HFFc6 (cell line): ENCODE measurements around the gene CACHD1. TPM values are rescaled to one million over a fixed set of nuclear protein-coding genes. Genes with fewer than 3 reads are reported as not detected.

Experiments
- DNase-seq: peaks from one replicate; pipeline ENCODE4 v3.0.0-alpha.2; 2018
- H3K27ac Mint-ChIP-seq: 2 replicates; pipeline ENCODE4 v1.8.0; 2020; ENCODE audit warnings: mild to moderate bottlenecking, mixed read lengths
- H3K27me3 Mint-ChIP-seq: 2 replicates; pipeline ENCODE4 v1.8.0; 2021; ENCODE audit warnings: mild to moderate bottlenecking, moderate library complexity, mixed read lengths; ENCODE audit not compliant: insufficient read depth
- H3K36me3 Mint-ChIP-seq: 2 replicates; pipeline ENCODE4 v1.8.0; 2021; ENCODE audit warnings: low read depth, mixed read lengths
- H3K4me1 Mint-ChIP-seq: 2 replicates; pipeline ENCODE4 v1.8.0; 2020; ENCODE audit warnings: low read depth, mixed read lengths
- H3K4me3 Mint-ChIP-seq: 2 replicates; pipeline ENCODE4 v1.8.0; 2020; ENCODE audit warnings: mild to moderate bottlenecking, moderate library complexity, mixed read lengths
- H3K9me3 Mint-ChIP-seq: 2 replicates; pipeline ENCODE4 v1.8.0; 2020; ENCODE audit warnings: mild to moderate bottlenecking, mixed read lengths
- total RNA-seq, 6 experiments: library from RNA; stranded (reverse); fragmentation: NEBNext Ultra II Directional; extraction: Animal tissue kit (Norgen Biotek cat#: 25700); gene quantifications; 2 replicates in 1 of 6; 3 replicates in 5 of 6; pipeline ENCODE4 v1.2.3, GENCODE V29; 2021
- TF ChIP-seq, protein P1 (sequence below): fragments of 200-600 bp; sonication (generic); IDR thresholded peaks from 2 replicates; pipeline ENCODE4 v1.5.0; 2021; ENCODE audit warnings: antibody characterized with exemption, mild to moderate bottlenecking

CACHD1 gene
- total RNA-seq, 6 experiments from 2014 or later: 3.9 to 5.5 (median 5.1) TPM

DNA sequence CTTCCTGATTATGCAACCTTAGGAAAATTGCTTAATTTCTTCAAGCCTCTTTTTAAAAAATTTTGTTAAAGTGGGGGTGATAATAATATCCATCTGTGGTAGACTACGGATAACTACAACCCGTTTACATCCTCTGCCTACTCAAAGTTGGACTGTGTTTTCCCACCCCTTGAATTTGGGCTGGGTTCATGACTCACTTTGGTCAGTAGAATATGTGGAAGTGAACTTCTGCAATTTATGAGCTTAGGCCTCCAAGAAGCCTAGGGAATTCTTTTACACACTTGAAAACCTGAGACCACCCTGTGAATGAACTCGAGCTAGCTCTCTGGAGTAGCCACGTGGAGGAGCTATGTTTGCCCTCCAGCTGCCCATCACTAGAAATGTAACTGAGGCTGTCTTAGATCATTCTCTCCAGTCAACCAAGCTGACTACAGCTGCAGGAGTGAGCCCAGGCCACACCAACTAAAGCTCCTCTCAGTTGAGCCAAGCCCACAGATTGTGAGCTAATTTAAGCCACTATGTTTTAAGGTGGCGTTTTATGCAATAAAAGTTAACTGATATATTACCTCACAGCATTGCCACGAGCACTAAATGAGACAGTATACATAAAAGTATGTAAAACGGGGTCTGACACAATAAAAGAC, 29.6 kb upstream of the CACHD1 start:
- TF ChIP-seq, protein P1, sequence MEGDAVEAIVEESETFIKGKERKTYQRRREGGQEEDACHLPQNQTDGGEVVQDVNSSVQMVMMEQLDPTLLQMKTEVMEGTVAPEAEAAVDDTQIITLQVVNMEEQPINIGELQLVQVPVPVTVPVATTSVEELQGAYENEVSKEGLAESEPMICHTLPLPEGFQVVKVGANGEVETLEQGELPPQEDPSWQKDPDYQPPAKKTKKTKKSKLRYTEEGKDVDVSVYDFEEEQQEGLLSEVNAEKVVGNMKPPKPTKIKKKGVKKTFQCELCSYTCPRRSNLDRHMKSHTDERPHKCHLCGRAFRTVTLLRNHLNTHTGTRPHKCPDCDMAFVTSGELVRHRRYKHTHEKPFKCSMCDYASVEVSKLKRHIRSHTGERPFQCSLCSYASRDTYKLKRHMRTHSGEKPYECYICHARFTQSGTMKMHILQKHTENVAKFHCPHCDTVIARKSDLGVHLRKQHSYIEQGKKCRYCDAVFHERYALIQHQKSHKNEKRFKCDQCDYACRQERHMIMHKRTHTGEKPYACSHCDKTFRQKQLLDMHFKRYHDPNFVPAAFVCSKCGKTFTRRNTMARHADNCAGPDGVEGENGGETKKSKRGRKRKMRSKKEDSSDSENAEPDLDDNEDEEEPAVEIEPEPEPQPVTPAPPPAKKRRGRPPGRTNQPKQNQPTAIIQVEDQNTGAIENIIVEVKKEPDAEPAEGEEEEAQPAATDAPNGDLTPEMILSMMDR: no peak
- Mint-ChIP-seq H3K27ac (no peak overlapping the region), H3K27me3 (peaks cover 11% of the 10 kb centered on the region), H3K36me3 (no peaks in the 10 kb centered on the region), H3K4me3 (no peak overlapping the region), H3K9me3 (no peaks in the 10 kb centered on the region), H3K4me1 (no peaks in the 10 kb centered on the region)
- no peak for DNase-seq

DNA sequence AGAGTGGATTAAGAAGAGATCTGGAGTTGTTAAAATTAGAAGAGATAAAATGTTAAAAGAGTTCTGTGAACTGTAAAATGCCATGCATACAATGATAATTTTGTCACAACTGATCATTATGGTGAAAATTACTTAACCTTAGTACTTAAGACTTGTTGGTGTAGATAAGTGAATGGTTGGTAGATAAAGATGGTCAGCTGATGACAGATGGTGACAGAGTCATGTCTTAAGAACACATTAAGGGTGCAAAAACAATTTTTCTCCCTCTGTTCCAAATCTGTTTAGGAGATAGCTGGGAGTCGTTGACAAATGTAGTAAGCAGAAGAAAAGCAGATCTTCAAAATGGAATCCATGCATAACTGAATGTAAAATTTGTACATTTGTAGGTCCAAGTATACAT, 18.5 kb upstream of the CACHD1 start:
- no peaks in the 10 kb centered on the region for H3K36me3 Mint-ChIP-seq

DNA sequence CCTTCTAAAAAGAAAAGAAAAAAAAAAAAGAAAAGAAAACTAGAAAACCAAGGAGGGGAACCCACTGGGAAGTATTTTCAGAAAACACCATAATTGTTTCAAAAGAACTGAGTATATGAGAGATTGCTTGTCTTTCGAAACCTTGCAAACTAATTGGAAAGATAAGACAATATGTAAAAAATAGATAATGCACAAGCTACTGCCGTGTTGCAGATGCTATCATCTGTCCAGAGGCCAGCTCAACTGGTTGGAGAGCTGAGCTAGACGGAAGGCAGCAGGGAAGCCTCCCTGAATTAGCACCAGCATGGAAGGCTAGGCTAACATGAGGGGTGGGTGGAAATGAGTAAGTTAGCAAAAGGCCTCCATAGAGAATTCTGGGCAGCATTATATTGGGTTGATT, 16.2 kb upstream of the CACHD1 start:
- Mint-ChIP-seq H3K9me3 (no peaks in the 10 kb centered on the region), H3K27ac (no peak overlapping the region), H3K27me3 (peaks cover 22% of the 10 kb centered on the region), H3K36me3 (no peaks in the 10 kb centered on the region), H3K4me1 (no peaks in the 10 kb centered on the region), H3K4me3 (no peak overlapping the region)
- DNase-seq: no peak
- TF ChIP-seq, protein P1: no peak

More for the DNA sequence above, 18.5 kb upstream of the CACHD1 start:
- Mint-ChIP-seq H3K27me3 (peaks cover 20% of the 10 kb centered on the region), H3K9me3 (no peaks in the 10 kb centered on the region), H3K4me1 (no peaks in the 10 kb centered on the region), H3K27ac (no peak overlapping the region), H3K4me3 (no peak overlapping the region)
- no peak for DNase-seq
- TF ChIP-seq, protein P1: no peak

DNA sequence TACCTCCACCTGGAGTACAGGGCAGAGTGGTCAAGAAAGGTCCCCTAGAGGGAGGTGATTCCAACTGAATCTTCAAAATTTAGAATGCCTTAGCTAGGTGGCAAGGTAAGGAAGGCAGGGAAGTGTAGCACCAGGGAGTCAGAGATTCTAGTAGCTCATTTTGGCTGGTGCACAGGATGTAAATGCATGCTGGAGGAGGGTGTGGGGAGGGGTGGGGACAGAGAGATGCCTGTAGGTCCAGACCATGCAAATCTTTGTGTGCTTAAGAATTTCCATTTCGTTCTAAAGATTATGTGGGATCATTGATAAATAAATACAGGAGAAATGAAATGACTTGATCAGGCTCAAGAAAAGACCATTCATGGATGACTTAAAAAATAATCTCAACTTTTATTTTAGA, 11.0 kb upstream of the CACHD1 start:
- TF ChIP-seq, protein P1: no peak
- DNase-seq: no peak
- Mint-ChIP-seq H3K27ac (no peak overlapping the region), H3K4me3 (no peak overlapping the region), H3K27me3 (peaks cover 13% of the 10 kb centered on the region), H3K36me3 (no peaks in the 10 kb centered on the region), H3K9me3 (no peaks in the 10 kb centered on the region), H3K4me1 (no peaks in the 10 kb centered on the region)

DNA sequence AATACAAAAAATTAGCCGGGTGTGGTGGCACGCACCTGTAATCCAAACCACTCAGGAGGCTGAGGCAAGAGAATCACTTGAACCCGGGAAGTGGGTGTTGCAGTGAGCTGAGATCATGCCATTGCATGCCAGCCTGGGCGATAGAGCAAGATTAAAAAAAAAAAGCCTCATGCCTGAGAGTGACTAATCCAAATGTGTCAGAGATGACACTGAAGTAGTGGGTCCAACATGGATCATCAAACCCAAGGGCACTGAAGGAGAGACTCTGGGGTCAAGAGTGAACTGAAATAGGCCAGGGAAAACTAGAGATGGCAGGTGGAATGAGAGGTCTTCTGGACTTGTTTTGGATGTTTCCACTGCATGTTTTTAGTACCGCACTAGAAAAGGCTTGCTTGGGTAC, 10.2 kb upstream of the CACHD1 start:
- Mint-ChIP-seq H3K9me3 (no peaks in the 10 kb centered on the region), H3K36me3 (no peaks in the 10 kb centered on the region), H3K4me1 (no peaks in the 10 kb centered on the region), H3K27me3 (peaks cover 14% of the 10 kb centered on the region), H3K4me3 (no peak overlapping the region), H3K27ac (no peak overlapping the region)
- no peak for DNase-seq
- TF ChIP-seq, protein P1: no peak
